ENCODE results near the gene SERTAD3.

DNA sequence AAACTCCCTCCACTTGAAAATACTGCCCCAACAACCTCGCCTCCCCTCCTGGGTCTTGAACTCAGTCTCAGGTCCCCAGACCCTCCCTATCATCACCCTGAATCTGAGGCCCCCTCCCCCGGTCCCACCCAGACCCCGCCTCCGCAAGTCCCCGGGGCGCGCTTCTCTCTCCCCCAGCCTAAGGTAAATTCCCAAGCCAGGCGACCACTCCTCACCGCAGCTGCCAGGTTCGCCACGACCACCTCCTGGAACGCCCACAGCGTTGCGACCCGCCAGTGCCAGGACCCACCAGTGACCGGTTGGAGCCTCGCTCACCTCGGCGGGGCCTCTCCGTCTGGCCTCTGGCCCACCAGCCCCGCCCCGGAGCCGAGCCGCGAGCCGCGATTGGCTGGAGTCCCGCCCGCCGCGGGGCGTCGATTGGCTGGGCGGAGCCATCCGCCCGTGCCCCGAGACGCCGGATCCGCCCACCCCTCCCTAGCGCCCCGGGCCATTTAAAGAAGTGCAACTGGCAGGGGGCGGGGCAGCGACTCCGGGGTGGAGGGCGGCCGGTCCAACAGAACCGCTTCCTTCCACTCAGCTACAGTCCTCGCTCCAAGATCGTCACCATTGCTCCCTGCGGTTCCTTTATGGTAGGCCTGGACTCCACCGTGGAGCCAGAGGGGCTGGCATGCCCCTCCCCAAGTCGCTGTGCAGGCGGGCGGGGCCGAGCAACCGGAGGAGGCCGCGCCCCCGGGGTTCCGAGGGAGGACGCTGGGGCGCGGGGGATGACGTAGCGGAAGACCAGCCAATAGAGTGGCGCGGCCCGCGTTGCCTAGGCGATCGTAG lies at the start of gene SERTAD3:
- TF ChIP-seq, protein P1, sequence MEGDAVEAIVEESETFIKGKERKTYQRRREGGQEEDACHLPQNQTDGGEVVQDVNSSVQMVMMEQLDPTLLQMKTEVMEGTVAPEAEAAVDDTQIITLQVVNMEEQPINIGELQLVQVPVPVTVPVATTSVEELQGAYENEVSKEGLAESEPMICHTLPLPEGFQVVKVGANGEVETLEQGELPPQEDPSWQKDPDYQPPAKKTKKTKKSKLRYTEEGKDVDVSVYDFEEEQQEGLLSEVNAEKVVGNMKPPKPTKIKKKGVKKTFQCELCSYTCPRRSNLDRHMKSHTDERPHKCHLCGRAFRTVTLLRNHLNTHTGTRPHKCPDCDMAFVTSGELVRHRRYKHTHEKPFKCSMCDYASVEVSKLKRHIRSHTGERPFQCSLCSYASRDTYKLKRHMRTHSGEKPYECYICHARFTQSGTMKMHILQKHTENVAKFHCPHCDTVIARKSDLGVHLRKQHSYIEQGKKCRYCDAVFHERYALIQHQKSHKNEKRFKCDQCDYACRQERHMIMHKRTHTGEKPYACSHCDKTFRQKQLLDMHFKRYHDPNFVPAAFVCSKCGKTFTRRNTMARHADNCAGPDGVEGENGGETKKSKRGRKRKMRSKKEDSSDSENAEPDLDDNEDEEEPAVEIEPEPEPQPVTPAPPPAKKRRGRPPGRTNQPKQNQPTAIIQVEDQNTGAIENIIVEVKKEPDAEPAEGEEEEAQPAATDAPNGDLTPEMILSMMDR (optimal IDR thresholded peaks at IDR 0.05 in 1 of 3, IDR thresholded peaks at IDR 0.05 in 1 of 3, conservative IDR thresholded peaks at IDR 0.05 in 1 of 3; ENCODE audit: extremely low read depth in 1 of 3, insufficient read depth in 2 of 3, low read length in 3 of 3) = no peak
- TF ChIP-seq EZH2 (IDR thresholded peaks at IDR 0.05; ENCODE audit: low read length) = no peak
